Smooth muscle cell of the brain vasculature (primary cell): ENCODE data around the gene KAZN.

Source experiments
- DNase-seq: peaks from one replicate; pipeline ENCODE4 v3.0.0-alpha.2; 2012; ENCODE audit warnings: low read depth, low spot score

Gene KAZN

DNA sequence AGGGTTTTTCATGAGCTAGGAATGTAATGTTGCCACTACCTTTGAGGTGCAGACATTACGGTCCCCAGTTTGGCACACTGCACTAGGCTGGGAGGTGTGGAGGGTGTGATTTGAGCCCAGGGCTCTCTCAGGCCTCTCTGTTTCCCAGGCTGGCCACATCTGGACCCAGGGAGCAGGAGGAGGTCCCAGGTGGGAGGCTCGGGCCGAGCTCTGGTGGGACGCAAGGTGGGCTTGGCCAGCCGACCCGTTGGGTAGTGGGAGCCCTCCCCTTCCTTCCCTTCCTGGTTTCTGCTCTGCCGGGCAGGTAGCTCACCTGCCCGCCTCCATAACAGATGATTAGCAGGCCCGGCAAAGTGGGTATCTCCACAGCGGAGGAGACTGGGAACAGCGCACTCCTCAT lies 408.9 kb downstream of the KAZN start:
- no peak for DNase-seq

DNA sequence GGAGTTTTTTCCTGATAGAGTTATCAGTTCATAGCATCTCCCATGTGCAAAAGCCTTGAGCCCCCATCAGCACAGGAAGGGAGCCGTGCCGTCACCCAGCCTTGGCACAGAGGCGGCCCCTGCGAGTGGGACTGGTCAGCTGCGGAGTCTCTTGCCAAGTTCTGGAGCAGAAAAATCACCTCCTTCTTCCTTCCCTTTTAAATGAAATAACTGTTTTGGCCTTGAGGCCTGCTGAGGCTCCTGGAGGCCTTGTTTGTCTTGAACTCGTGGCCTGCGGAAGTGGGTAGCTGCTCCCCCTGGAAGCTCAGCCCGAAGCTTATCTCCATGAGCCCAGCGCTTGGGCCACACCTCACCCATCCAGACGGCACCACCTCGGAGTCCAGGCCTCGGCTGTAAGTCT lies 409.4 kb downstream of the KAZN start:
- no peak for DNase-seq

DNA sequence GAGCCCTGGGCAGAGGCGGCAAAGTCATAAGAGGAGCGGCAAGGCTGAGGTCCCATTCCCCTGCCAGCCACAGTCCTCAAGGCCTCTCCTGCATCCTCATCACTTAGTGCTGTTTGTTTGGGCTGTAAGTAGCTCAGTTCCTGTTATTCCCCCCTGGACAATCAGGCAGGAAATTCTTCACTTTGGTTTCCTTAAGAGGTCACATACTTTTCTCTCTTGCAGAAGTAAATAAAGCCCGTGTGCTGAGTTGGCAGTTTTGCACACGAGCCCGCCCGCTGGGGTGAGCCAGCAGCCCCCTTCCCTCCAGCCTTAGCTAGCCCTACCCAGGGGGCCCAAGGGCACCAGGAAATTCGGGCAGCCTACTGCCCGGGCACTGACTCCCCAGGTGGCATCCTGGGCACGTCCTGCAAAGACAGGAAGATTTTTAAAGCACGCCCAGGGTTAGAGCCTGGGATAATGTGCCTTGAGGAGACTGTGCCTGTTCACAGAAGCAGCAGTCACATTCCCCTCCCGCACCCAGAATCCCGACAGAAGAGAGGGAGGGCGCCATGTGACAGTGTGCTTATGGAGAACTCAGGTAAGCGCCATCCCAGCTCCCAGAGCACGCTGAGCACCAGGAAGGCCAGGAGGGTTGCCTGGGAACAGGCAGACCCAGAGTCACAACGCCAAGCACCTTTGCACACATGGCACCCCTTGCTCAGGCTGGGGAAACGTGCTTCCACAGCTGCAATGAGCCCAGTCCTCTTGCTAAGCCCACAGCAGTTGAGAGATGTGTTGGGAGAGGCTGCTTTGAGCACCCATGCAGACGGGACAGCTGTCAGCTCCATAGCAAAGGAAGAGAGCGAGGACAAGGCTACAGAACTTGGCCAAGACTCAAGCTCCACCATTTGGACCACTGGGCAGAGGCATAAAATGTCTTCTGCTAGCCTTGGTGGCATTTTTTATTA lies 410.6 kb downstream of the KAZN start:
- DNase-seq = no peak

DNA sequence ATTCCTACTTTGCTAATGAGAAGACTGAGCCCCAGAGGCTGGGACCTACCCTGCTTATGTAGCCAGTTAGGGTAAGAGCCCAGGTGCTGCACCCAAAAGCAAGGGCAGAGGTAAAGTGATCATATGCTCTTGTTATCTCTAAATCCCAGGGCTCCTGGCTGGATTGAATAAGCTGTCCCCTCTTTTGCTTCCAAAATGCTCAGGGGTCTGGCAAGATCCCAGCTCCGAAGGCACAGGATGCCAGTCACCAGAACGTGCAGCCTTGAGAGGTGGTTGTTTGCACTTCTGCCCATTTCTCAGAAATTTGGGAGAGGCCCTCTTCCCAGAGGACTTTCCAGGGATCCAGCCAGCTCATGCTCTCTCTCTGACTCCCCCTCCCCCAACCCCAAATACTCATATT lies 412.7 kb downstream of the KAZN start:
- DNase-seq = no peak

DNA sequence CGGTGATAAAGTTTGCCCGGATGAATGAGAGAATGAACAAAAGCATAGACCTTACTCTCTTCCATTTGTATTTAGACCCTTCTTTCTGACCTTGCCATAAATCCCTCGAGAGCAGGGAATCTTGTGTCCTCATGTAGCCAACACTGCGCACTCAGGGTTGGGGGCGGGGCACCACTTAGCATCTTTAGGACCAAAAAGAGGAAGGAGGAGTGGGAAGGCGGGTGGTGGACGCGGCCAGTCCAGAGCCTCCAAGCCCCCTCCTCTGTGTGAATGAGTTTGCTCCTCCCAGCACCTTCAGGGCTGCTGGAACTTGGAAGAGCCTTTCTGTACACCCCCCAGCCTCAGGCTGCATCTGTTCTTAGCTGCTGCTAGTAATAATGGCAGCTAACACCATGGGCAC lies 413.2 kb downstream of the KAZN start:
- no peak for DNase-seq

- DNase-seq = no peak
Measured at GRCh38 chr1:15012822-15013221, 414.3 kb downstream of the KAZN start.

- DNase-seq = no peak
Measured at GRCh38 chr1:15013767-15014166, 415.3 kb downstream of the KAZN start.

DNA sequence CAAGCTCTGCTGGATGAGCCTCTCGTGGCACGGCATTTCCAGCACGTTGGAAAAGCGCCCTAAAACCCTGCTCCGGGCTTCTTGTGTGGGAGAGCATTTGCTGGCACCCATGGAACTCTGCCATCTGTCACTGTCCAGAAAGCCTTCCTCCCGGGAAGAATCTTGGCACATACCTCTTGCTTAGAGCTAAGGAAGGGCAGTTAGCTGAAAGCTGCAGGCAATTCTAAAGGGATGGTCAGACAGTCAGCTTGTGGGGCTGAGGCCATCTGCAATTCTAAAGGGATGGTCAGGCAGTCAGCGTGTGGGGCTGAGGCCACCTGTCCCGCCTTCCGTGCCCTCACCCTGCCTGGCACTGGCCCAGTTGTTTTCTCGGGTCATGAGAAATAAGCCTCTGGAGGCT lies 416.0 kb downstream of the KAZN start:
- no peak for DNase-seq

DNA sequence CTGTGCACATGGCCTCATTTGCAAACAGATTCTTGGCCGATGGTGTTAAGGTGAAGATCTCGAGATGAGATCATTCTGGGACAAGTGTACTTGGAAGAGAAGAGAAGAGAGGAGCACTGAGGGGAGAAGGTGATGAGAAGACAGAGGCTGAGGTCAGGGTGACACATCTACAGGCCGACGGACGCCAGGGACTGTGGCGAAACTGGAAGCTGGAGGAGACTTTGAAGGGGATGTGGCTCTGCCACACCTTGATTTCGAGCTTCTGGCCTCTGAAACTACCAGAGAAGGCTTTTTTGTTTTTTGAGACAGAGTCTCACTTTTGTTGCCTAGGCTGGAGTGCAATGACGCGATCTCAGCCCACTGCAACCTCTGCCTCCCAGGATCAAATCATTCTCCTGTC lies 417.5 kb downstream of the KAZN start:
- DNase-seq = no peak

DNA sequence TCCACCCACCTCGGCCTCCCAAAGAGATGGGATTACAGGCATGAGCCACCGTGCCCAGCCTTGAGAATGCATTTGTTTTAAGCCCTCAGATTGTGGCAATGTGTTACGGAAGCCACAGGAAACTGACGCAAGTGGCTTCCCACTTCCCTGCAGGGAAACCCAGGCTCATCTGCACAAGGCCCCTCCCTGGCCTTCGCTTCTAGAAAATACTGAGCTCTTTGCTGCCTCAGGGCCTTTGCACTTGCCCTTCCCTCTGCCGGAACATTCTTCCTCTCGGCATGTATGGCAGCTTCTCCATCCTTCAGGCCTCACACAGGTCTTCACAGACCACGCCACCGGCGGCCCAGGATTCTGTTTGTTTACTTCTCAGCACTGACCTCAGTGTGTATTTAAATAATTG lies 418.0 kb downstream of the KAZN start:
- DNase-seq = no peak

- DNase-seq = no peak
Measured at GRCh38 chr1:15017120-15017519, 418.6 kb downstream of the KAZN start.

GRCh38 chr1:15018767-15019166 lies 420.3 kb downstream of the KAZN start:
- no peak for DNase-seq

- no peak for DNase-seq
Measured at GRCh38 chr1:15020943-15021745, 422.7 kb downstream of the KAZN start.

DNA sequence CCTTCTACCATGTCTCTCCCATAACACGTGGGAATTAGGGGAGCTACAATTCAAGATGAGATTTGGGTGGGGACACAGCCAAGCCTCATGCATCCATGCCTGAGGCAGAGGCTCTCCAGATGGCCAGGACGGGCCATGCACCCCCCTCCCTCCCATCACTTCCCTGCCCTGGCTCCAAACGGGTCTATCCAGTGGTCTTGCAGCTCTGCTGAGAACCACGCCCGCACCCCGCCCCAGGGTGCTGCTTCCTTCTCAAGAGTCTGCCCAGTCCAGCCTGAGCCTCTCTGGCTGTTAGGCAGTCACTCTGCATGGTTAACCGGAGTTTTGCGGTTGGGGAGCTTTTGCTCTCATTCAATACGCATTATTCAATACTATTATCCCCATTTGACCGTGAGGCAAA lies 423.6 kb downstream of the KAZN start:
- DNase-seq = no peak

- DNase-seq = no peak
Measured at GRCh38 chr1:15023205-15023604, 424.7 kb downstream of the KAZN start.

GRCh38 chr1:15023976-15024375 lies 425.5 kb downstream of the KAZN start:
- DNase-seq = no peak

- DNase-seq = no peak
Measured at GRCh38 chr1:15026117-15026489, 427.6 kb downstream of the KAZN start.

- DNase-seq = no peak
Measured at GRCh38 chr1:15027515-15027986, 429.1 kb downstream of the KAZN start.

DNA sequence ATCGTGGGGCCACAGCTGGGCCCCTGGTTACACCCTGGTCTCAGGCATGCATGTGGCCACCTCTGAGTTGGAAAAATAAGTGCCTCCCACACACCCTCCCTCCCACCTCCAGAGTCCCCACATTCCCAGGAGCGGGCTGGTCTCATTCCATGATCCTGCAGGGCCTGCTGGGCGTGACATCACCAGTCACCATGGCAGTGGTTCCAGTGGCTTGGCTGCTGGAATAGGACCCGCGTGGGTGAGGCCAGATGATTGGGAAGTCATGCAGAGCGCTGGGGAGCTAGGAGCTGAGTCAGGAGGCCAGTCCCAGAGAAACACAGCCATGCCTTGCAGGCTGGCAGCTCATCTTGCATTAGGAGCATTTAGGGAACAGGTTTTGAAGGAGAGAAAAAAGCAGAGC lies 429.6 kb downstream of the KAZN start:
- DNase-seq = peak; percentile 57

- DNase-seq = no peak
Measured at GRCh38 chr1:15028616-15029015, 430.1 kb downstream of the KAZN start.

- no peak for DNase-seq
Measured at GRCh38 chr1:15029036-15029435, 430.6 kb downstream of the KAZN start.

DNA sequence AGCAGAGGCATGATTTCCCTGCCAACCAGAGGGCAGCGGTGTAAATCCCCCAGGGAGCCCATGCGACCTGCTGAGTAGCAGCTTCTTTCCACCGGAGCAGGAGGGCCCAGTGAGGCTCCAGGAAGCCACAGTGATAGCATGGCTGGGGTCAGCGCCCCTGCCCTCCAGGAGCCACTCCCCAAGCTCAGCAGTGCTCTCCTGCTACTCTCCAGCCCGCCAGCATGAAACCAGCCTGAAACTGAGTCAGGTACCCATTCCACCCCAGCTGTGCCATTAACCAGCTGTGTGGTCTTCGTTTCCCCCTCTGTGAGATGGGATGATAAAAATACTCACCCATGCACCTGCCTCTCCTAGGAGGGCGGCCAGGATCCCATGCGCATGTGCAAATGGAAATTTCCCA lies 431.3 kb downstream of the KAZN start:
- no peak for DNase-seq
